Esophagus squamous epithelium (tissue), 4 donors: Measurements from ENCODE around the gene MYBPC2.

ENCODE experiments used
- POLR2A ChIP-seq, 4 donors: fragments of 450-650 bp; IDR thresholded peaks; one replicate each; pipeline ENCODE4 v1.6.1; 2017; ENCODE audit warnings: antibody characterized with exemption in 4 of 4, mild to moderate bottlenecking in 4 of 4, moderate library complexity in 3 of 4
- TF ChIP-seq, protein P1 (sequence below), 6 experiments: fragments of 450-650 bp in 4 of 6; fragments of 200-600 bp in 2 of 6; sonication (generic) in 2 of 6; IDR thresholded peaks; one replicate each; pipeline ENCODE4 v1.5.1; 2016 to 2019; ENCODE audit warnings: antibody characterized with exemption in 6 of 6, mild to moderate bottlenecking in 4 of 6, moderate library complexity in 4 of 6

DNA sequence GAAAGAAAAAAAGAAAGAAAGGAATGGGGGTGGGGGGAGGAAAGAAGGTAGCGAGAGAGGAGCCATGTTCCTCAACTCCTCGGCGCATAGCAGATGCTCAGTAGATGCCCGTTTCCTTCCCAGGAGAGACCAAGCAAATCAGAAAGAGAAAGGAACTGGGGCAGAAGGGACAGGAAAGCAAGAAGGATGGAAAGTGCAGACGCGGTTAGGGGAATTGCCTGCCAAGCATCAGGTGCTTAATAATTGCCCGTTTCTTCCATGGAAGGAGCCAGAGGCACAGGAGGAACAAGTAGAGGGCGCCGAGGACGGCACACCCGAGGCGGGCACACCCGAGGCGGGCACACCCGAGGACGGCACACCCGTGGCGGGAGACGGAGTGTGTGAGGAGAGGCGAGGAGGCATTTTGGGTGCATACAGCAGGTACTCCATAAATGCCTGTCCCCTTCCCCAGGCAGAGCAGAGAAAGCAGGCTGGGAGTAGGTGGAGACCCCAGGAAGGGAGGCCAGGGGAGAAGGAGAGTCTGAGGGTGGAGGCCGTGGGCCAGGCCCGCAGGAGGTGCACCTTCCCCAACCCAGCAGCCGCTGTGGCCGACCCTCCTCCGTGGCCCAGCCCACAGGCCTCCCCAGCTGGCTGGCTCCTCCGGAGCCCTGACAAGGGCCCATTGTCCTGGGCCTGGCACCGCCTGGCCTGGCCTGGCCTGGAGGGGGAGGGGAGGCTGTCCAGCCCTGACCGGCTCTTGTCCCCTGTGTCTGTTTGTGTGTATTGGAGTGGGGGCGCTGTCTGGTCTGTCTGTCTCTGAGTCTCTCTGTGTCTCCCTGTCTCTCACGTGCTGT, 63.7 kb downstream of the MYBPC2 start:
- TF ChIP-seq, protein P1, sequence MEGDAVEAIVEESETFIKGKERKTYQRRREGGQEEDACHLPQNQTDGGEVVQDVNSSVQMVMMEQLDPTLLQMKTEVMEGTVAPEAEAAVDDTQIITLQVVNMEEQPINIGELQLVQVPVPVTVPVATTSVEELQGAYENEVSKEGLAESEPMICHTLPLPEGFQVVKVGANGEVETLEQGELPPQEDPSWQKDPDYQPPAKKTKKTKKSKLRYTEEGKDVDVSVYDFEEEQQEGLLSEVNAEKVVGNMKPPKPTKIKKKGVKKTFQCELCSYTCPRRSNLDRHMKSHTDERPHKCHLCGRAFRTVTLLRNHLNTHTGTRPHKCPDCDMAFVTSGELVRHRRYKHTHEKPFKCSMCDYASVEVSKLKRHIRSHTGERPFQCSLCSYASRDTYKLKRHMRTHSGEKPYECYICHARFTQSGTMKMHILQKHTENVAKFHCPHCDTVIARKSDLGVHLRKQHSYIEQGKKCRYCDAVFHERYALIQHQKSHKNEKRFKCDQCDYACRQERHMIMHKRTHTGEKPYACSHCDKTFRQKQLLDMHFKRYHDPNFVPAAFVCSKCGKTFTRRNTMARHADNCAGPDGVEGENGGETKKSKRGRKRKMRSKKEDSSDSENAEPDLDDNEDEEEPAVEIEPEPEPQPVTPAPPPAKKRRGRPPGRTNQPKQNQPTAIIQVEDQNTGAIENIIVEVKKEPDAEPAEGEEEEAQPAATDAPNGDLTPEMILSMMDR (IDR thresholded peaks at IDR 0.05): no peak
- TF ChIP-seq POLR2A (IDR thresholded peaks at IDR 0.05): no peak
